Tibial nerve (tissue), 4 donors: Measurements from ENCODE around the gene PABPN1L. TPM values are rescaled to one million over a fixed set of nuclear protein-coding genes. Genes with fewer than 3 reads are reported as not detected.

Experiments used
- DNase-seq, 2 donors: peaks; one replicate each; pipeline ENCODE4 v3.0.0-alpha.2; 2019; ENCODE audit warnings: low spot score in 2 of 2
- H3K27ac ChIP-seq, 4 donors: fragments of 200-600 bp; sonication (generic) in 3 of 4; one replicate each; pipeline ENCODE4 v1.5.1; 2017 to 2019; ENCODE audit warnings: mild to moderate bottlenecking in 1 of 4
- H3K27me3 ChIP-seq, 2 donors: fragments of 200-600 bp; sonication (generic) in 1 of 2; one replicate each; pipeline versions ENCODE4 v1.5.1 to v1.6.0; 2017 to 2019
- H3K36me3 ChIP-seq, 3 donors: fragments of 200-600 bp; sonication (generic); one replicate each; pipeline ENCODE4 v1.5.1; 2018 to 2019
- H3K4me1 ChIP-seq, 4 donors: fragments of 200-600 bp; sonication (generic) in 3 of 4; one replicate each; pipeline ENCODE4 v1.5.1; 2017 to 2019
- H3K4me3 ChIP-seq, 4 donors: fragments of 200-600 bp; sonication (generic) in 3 of 4; one replicate each; pipeline ENCODE4 v1.5.1; 2017 to 2019; ENCODE audit warnings: mild to moderate bottlenecking in 1 of 4, moderate library complexity in 1 of 4
- H3K9me3 ChIP-seq, 4 donors: fragments of 200-600 bp; sonication (generic) in 3 of 4; one replicate each; pipeline ENCODE4 v1.5.1; 2017 to 2019
- EP300 ChIP-seq, 2 donors: sonication (generic); formaldehyde crosslinking; IDR thresholded peaks; one replicate each; pipeline ENCODE4 v1.6.1; 2017; ENCODE audit warnings: antibody characterized with exemption in 2 of 2, mild to moderate bottlenecking in 1 of 2
- POLR2A ChIP-seq, 2 donors: fragments of 450-650 bp; IDR thresholded peaks; one replicate each; pipeline ENCODE4 v1.6.1; 2017; ENCODE audit warnings: antibody characterized with exemption in 2 of 2, mild to moderate bottlenecking in 2 of 2, moderate library complexity in 2 of 2
- WGBS, 2 donors: methylation state at CpG; one replicate each; pipeline ENCODE4 v1.1.5; 2018; 5-methylcytosine and 5-hydroxymethylcytosine counted together
- total RNA-seq, 4 donors: library from RNA; depleted of rRNA; stranded (reverse); fragments of >200 nt; gene quantifications; one replicate each; pipeline ENCODE4 v1.1.0, GENCODE V29; 2016
- TF ChIP-seq, protein P1 (sequence below), 5 experiments: fragments of 200-600 bp in 3 of 5; fragments of 450-650 bp in 2 of 5; sonication (generic) in 3 of 5; IDR thresholded peaks; one replicate each; pipeline ENCODE4 v1.5.1; 2016 to 2019; ENCODE audit warnings: antibody characterized with exemption in 5 of 5, mild to moderate bottlenecking in 3 of 5, moderate library complexity in 2 of 5

Gene PABPN1L
- total RNA-seq, 4 donors from 2014 or later = not detected

DNA sequence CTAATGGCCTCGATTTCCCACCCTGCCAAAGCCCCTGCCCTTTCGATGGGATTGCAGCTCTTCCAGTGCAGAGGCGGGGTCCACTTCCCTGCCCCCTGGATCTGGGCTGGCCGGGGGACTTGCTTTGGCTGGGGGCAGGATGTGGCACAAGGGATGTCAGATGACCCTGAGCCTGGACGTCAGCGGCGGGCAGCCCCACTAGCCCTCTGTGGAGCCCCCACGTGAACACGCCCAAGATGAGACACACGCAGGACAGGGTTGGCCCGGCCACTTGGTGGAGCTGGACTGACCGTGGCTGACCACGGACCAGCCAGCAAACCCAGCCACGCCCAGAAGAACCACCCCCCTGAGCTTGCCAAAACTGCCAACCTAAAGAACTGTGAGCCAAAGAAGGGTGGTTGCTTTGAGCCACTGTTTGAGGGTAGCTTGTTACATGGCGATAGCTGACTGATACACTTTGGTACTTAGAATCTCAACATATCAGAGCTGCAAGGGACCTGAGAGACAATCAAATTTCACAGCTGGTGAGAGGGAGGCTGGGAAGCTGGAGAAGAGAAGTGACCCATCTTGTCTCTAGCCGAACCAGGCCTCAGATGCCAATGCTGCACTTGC, 46.6 kb upstream of the PABPN1L start:
- no peak for DNase-seq
- no peak overlapping the region for H3K27ac ChIP-seq
- no peaks in the 10 kb centered on the region for H3K36me3 ChIP-seq
- TF ChIP-seq EP300 (IDR thresholded peaks at IDR 0.05) (no peak), POLR2A (IDR thresholded peaks at IDR 0.05) (no peak)
- TF ChIP-seq, protein P1, sequence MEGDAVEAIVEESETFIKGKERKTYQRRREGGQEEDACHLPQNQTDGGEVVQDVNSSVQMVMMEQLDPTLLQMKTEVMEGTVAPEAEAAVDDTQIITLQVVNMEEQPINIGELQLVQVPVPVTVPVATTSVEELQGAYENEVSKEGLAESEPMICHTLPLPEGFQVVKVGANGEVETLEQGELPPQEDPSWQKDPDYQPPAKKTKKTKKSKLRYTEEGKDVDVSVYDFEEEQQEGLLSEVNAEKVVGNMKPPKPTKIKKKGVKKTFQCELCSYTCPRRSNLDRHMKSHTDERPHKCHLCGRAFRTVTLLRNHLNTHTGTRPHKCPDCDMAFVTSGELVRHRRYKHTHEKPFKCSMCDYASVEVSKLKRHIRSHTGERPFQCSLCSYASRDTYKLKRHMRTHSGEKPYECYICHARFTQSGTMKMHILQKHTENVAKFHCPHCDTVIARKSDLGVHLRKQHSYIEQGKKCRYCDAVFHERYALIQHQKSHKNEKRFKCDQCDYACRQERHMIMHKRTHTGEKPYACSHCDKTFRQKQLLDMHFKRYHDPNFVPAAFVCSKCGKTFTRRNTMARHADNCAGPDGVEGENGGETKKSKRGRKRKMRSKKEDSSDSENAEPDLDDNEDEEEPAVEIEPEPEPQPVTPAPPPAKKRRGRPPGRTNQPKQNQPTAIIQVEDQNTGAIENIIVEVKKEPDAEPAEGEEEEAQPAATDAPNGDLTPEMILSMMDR (IDR thresholded peaks at IDR 0.05) = no peak
- H3K4me1 ChIP-seq = peaks cover 0 to 26% (median 3%) of the 10 kb centered on the region in 4 donors
- WGBS, 2 donors = 77 to 87% methylated on average over 8 to 16 of the region's 16 CpGs
- H3K9me3 ChIP-seq = no peaks in the 10 kb centered on the region
- no peak overlapping the region for H3K4me3 ChIP-seq
- H3K27me3 ChIP-seq = peaks cover 0 to 38% of the 10 kb centered on the region in 2 donors

DNA sequence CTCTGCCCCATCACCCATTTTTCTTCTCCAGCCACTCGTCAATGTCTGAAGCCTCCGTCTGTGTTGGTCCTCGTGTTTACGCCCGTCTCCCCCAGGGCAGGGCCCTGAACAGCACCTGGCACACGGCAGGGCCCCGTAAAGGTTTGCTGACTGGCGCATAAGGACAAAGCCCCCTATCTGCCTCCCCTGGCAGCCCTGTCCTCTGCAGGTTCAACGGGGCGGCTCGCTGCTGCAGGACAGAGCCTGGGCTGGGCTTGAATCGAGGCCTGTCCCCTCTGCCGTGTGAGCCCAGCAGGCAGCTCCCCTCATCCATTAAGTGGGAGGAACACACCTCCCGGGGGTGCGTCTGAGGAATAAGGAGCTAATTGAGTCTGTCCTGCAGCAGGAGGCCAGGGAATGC, 46.1 kb upstream of the PABPN1L start:
- Histone ChIP-seq H3K4me1 (peaks cover 0 to 26% (median 3%) of the 10 kb centered on the region in 4 donors), H3K4me3 (no peak overlapping the region), H3K9me3 (no peaks in the 10 kb centered on the region), H3K27ac (no peak overlapping the region), H3K36me3 (no peaks in the 10 kb centered on the region), H3K27me3 (peaks cover 0 to 32% of the 10 kb centered on the region in 2 donors)
- no peak for DNase-seq
- no peak for TF ChIP-seq POLR2A (IDR thresholded peaks at IDR 0.05)
- TF ChIP-seq, protein P1 (IDR thresholded peaks at IDR 0.05) = no peak
- TF ChIP-seq EP300 (IDR thresholded peaks at IDR 0.05) = no peak
- 69 to 75% methylated on average over 14 to 15 of the region's 15 CpGs for WGBS, 2 donors

DNA sequence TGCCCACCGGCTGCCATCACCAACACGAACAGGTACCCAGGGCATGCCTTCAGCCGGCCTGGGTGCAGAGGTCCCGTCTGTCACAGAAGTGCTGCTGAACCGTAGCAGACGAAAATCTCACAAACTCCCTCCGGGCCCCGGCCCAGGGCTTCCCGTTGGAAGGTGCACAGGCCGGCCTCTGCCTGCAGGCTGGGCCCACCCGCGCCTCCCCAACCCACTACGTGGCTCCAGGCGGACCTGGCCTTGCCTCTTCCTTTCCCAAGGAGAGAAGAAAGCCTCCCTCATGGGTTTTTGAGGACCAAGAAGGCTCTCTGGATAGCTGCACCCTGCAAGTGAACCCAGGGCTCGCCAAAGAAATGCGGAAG, 45.5 kb upstream of the PABPN1L start:
- WGBS, 2 donors = 79 to 84% methylated on average over 7 to 13 of the region's 16 CpGs
- no peaks in the 10 kb centered on the region for H3K9me3 ChIP-seq

DNA sequence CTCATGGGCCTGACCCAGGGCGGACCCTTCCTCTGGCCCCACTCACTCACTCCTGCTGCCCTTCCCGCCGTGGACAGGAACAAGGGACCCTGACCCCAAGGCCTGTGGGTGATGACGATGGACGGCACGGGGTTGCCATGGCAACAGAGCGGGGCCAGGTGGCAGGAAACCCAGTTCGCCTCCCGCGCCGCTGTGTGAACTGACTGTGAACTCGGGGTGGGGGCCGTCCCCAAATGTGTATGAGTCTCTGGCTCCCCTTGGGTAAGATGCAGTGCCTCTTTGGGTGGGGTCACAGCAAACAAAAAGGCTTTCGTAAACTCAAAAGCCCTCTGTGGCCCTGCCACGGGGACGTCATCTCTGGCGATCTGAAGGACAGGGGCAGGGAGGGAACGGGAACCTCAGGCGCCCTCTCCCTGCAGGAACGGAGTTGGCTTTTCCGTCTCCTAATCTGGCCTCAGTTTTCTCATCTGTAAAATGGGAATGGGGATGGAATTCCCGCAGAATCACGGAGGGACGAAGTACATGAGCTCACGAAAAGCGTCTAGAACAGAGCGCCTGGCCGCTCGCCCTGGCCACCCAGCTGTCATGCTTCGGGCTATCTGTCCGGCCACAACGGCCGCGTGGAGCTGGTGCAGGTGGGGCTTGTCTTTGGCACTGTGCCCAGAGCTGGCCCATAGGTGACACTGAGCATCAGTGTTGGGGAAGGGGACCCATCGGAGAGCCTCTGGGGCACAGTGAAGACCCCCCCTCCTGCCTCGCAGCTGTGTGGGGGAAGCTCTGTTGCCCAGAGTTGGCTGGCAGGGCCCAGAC, 44.9 kb upstream of the PABPN1L start:
- DNase-seq = no peak
- Histone ChIP-seq H3K4me3 (no peak overlapping the region), H3K9me3 (no peaks in the 10 kb centered on the region), H3K27ac (no peak overlapping the region), H3K36me3 (no peaks in the 10 kb centered on the region), H3K27me3 (peaks cover 0 to 32% of the 10 kb centered on the region in 2 donors), H3K4me1 (peaks cover 0 to 26% (median 3%) of the 10 kb centered on the region in 4 donors)
- WGBS, 2 donors = 66 to 67% methylated on average over 34 to 36 of the region's 36 CpGs
- TF ChIP-seq, protein P1 (IDR thresholded peaks at IDR 0.05) = no peak
- no peak for TF ChIP-seq POLR2A (IDR thresholded peaks at IDR 0.05)
- no peak for TF ChIP-seq EP300 (IDR thresholded peaks at IDR 0.05)

More for the DNA sequence above, 45.5 kb upstream of the PABPN1L start:
- no peak for DNase-seq
- Histone ChIP-seq H3K4me3 (no peak overlapping the region), H3K27me3 (peaks cover 0 to 32% of the 10 kb centered on the region in 2 donors), H3K4me1 (peaks cover 0 to 26% (median 3%) of the 10 kb centered on the region in 4 donors), H3K27ac (no peak overlapping the region), H3K36me3 (no peaks in the 10 kb centered on the region)
- TF ChIP-seq EP300 (IDR thresholded peaks at IDR 0.05) (no peak), POLR2A (IDR thresholded peaks at IDR 0.05) (no peak)
- TF ChIP-seq, protein P1 (IDR thresholded peaks at IDR 0.05) = no peak
